ENCODE measurements around the gene KCNQ4. TPM values are rescaled to one million over a fixed set of nuclear protein-coding genes. Genes with fewer than 3 reads are reported as not detected.

The KCNQ4 gene
- total and polyA plus RNA-seq, 10 of the 15 experiments (the other 5 are each of a cell fraction or from before 2014, with no cell fraction given), result 0.04 to 0.18 (median 0.08) TPM; not detected in 2

- H3K27ac ChIP-seq (ENCODE audit: control insufficient read depth, insufficient read depth), result no peak overlapping the region
- no TSS peak for BruUV-seq (replicated peaks)
- H3K4me1 ChIP-seq (ENCODE audit: control insufficient read depth, insufficient read depth, low read length), result 0 out of 2 replicates have a peak, but pooled peaks cover 4% of the 10 kb centered on the region
- ATAC-seq, result no peak
- ChIA-PET CTCF (interaction anchor here (1.7 kb wide), 1 partner anchor 10 kb away, joined by 6 read pairs; no protein-coding TSS in a partner anchor), SMC1A (ENCODE audit: uncharacterized antibody, unreplicated experiment) (interaction anchor here (0.6 kb wide), 1 partner anchor 57 kb away, joined by 3 read pairs; no protein-coding TSS in a partner anchor), POLR2A (no interaction called here), RAD21 (ENCODE audit: unreplicated experiment) (no interaction called here)
- no peaks in the 10 kb centered on the region for H3K36me3 ChIP-seq (ENCODE audit: control insufficient read depth in 2 of 2, insufficient read depth in 2 of 2, low read length in 1 of 2)
- FAIRE-seq, result no peak
- H2AFZ ChIP-seq (ENCODE audit: control insufficient read depth, low read depth, low read length), result no peak overlapping the region
- H3K4me3 ChIP-seq, result no peak overlapping the region
- no peak overlapping the region for H3K4me2 ChIP-seq (ENCODE audit: control insufficient read depth, insufficient read depth)
- DNase-seq (ENCODE audit: low read depth, low spot score), result no peak
- H3K27me3 ChIP-seq (replicated peaks in 1 of 2; ENCODE audit: control insufficient read depth in 2 of 2, insufficient read depth in 2 of 2, low read length in 1 of 2), result no peaks in the 10 kb centered on the region
- in situ Hi-C loops (cut with MboI) (no loop called here), intact Hi-C loops (cut with micrococcal nuclease; ENCODE audit: unreplicated experiment) (no loop called here)
- H3K9me3 ChIP-seq (replicated peaks; ENCODE audit: control insufficient read depth, insufficient read depth, low read length), result no peaks in the 10 kb centered on the region; the same call in 2 of the 3 replicates
- H3K79me2 ChIP-seq (ENCODE audit: control insufficient read depth, insufficient read depth, low read length), result no peaks in the 10 kb centered on the region
- no peak overlapping the region for H3K9ac ChIP-seq (ENCODE audit: control insufficient read depth, insufficient read depth, low read length)
- 75% methylated on average over 15 of the region's 15 CpGs for WGBS (ENCODE audit: insufficient coverage, insufficient replicate concordance, low lambda C conversion rate, missing lambda C conversion rate)
- H4K20me1 ChIP-seq (ENCODE audit: control insufficient read depth, insufficient read depth), result no peaks in the 10 kb centered on the region
- TF ChIP-seq FOS (IDR thresholded peaks at IDR 0.05; ENCODE audit: borderline replicate concordance, extremely low read depth, insufficient read length), result no peak
- TF ChIP-seq MAX (IDR thresholded peaks at IDR 0.05; ENCODE audit: low read depth, low read length), result no peak
- TF ChIP-seq, protein P1, sequence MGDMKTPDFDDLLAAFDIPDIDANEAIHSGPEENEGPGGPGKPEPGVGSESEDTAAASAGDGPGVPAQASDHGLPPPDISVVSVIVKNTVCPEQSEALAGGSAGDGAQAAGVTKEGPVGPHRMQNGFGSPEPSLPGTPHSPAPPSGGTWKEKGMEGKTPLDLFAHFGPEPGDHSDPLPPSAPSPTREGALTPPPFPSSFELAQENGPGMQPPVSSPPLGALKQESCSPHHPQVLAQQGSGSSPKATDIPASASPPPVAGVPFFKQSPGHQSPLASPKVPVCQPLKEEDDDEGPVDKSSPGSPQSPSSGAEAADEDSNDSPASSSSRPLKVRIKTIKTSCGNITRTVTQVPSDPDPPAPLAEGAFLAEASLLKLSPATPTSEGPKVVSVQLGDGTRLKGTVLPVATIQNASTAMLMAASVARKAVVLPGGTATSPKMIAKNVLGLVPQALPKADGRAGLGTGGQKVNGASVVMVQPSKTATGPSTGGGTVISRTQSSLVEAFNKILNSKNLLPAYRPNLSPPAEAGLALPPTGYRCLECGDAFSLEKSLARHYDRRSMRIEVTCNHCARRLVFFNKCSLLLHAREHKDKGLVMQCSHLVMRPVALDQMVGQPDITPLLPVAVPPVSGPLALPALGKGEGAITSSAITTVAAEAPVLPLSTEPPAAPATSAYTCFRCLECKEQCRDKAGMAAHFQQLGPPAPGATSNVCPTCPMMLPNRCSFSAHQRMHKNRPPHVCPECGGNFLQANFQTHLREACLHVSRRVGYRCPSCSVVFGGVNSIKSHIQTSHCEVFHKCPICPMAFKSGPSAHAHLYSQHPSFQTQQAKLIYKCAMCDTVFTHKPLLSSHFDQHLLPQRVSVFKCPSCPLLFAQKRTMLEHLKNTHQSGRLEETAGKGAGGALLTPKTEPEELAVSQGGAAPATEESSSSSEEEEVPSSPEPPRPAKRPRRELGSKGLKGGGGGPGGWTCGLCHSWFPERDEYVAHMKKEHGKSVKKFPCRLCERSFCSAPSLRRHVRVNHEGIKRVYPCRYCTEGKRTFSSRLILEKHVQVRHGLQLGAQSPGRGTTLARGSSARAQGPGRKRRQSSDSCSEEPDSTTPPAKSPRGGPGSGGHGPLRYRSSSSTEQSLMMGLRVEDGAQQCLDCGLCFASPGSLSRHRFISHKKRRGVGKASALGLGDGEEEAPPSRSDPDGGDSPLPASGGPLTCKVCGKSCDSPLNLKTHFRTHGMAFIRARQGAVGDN (IDR thresholded peaks at IDR 0.05), result no peak
- TF ChIP-seq CBX5 (IDR thresholded peaks at IDR 0.05; ENCODE audit: low read depth), result no peak
- no peak for TF ChIP-seq NRF1 (conservative IDR thresholded peaks at IDR 0.05; ENCODE audit: low read depth, low read length)
- no peak for TF ChIP-seq TBL1XR1 (IDR thresholded peaks at IDR 0.05; ENCODE audit: low read depth, low read length)
- TF ChIP-seq, protein P2, sequence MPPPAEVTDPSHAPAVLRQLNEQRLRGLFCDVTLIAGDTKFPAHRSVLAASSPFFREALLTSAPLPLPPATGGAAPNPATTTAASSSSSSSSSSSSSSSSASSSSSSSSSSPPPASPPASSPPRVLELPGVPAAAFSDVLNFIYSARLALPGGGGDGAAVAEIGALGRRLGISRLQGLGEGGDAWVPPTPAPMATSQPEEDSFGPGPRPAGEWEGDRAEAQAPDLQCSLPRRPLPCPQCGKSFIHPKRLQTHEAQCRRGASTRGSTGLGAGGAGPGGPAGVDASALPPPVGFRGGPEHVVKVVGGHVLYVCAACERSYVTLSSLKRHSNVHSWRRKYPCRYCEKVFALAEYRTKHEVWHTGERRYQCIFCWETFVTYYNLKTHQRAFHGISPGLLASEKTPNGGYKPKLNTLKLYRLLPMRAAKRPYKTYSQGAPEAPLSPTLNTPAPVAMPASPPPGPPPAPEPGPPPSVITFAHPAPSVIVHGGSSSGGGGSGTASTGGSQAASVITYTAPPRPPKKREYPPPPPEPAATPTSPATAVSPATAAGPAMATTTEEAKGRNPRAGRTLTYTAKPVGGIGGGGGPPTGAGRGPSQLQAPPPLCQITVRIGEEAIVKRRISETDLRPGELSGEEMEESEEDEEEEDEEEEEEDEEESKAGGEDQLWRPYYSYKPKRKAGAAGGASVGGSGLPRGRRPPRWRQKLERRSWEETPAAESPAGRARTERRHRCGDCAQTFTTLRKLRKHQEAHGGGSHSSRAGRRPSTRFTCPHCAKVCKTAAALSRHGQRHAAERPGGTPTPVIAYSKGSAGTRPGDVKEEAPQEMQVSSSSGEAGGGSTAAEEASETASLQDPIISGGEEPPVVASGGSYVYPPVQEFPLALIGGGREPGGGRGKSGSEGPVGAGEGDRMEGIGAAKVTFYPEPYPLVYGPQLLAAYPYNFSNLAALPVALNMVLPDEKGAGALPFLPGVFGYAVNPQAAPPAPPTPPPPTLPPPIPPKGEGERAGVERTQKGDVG (CRISPR knock-in tag; IDR thresholded peaks at IDR 0.05), result no peak
- no peak for TF ChIP-seq ZNF622 (IDR thresholded peaks at IDR 0.05)
- TF ChIP-seq, protein P3, sequence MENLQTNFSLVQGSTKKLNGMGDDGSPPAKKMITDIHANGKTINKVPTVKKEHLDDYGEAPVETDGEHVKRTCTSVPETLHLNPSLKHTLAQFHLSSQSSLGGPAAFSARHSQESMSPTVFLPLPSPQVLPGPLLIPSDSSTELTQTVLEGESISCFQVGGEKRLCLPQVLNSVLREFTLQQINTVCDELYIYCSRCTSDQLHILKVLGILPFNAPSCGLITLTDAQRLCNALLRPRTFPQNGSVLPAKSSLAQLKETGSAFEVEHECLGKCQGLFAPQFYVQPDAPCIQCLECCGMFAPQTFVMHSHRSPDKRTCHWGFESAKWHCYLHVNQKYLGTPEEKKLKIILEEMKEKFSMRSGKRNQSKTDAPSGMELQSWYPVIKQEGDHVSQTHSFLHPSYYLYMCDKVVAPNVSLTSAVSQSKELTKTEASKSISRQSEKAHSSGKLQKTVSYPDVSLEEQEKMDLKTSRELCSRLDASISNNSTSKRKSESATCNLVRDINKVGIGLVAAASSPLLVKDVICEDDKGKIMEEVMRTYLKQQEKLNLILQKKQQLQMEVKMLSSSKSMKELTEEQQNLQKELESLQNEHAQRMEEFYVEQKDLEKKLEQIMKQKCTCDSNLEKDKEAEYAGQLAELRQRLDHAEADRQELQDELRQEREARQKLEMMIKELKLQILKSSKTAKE (IDR thresholded peaks at IDR 0.05; ENCODE audit: low read depth, poor library complexity, severe bottlenecking), result no peak
- no peak for TF ChIP-seq YY1 (IDR thresholded peaks at IDR 0.05; ENCODE audit: low read depth, low read length)
- no peak for TF ChIP-seq USF2 (IDR thresholded peaks at IDR 0.05; ENCODE audit: borderline replicate concordance, low read depth, low read length)
Measured at GRCh38 chr1:40838980-40839942, 55.7 kb downstream of the KCNQ4 start.

All from GM12878 (cell line).